ENCODE data around the gene ITM2B. TPM values are rescaled to one million over a fixed set of nuclear protein-coding genes. Genes with fewer than 3 reads are reported as not detected.
"Not testable (repeated sequence)": the region's sequence is repeated elsewhere in the genome, so short reads cannot be mapped to it uniquely, and the experiment has no call there.

ITM2B gene
- 99.5 TPM for total RNA-seq

DNA sequence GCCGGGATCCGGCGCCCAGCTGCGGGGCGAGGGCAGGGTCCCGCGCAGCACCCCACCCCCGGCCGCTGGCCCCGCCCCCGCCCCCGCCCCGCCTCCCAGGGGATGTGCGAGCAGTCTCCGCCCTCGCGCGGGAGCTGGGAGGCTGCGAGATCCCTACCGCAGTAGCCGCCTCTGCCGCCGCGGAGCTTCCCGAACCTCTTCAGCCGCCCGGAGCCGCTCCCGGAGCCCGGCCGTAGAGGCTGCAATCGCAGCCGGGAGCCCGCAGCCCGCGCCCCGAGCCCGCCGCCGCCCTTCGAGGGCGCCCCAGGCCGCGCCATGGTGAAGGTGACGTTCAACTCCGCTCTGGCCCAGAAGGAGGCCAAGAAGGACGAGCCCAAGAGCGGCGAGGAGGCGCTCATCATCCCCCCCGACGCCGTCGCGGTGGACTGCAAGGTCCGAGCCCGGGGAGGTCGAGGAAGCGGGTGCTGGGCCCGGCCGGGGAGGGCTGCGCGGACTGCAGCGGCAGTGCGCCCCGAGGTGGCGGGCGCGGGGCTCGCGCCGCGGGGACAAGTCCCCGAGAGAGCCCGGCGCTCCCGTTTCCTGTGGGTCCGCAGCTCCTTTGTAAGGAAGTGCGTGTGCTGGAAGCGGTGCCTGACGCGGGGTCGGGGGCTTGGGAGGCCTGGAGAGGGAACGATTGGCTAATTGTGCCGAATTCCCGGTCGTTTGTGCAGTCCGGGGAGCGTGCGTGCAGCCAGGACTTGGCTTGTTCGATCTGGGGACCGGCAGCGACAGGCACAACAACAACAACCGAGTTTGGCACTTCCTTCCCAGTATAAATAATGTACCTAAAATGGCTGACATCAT lies at the start of gene ITM2B:
TSS of gene ITM2B (plus strand) at position 161 of the 843 bp plus-strand sequence. CDS start at position 316, 155 bp downstream.
- FAIRE-seq (no peak), DNase-seq (ENCODE audit: low spot score in 2 of 2) (peak; percentile 83 to 86)

DNA sequence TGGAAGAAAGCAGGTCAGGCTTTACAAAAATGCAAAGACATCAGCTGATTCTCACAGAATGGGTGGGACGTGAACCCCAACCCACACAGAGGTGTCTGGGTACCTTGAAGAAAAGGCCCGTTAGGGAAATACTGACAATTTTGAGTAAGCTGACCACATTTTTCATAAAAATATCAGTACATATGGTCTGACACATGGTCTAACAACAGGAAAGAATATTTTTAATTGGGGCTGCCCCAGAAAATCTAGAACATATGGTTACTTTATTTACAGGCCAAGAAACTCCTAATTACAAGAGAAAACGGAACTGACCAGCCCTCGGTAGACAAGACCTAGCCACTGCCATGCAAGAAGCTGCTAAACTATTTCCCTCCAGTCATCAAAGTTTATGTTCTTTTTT lies 48.7 kb upstream of the ITM2B start:
- DNase-seq (ENCODE audit: low spot score in 2 of 2) (no peak), FAIRE-seq (no peak)

DNA sequence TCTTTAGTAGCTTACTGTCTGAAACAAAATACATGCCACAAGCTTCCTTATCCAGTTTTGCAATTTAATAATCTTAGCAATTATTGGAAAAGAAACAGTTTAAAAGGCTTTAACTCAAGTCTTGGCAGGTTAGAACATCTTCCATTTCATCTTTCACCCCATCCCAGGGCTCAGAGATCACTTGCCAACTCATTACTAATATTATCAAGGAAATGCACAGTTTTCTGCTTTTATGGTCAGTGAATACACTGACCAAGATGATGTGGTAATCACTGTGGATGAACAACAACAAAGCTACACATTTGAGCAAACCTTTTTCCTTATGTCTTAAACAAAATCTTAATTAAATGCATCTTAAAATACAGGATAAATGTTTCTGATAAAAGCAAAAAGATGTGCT lies 48.0 kb upstream of the ITM2B start:
- DNase-seq (ENCODE audit: low spot score in 2 of 2), result no peak
- FAIRE-seq, result no peak

DNA sequence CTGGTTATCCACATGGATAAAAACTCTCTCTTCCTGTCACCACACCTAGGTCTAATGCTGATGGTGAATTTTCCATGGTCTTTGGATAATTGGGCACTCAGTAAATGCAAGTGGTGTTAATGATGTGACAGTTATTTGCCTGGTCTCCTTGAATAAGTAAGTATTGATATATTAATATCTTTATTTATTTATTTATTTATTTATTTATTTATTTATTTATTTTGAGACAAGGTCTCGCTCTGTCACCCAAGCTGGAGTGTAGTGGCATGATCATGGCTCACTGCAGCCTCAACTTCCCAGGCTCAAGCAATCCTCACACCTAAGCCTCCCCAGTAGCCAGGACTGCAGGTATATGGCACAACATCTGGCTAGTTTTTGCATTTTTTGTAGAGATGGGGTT lies 46.3 kb upstream of the ITM2B start:
- FAIRE-seq (no peak), DNase-seq (ENCODE audit: low spot score in 2 of 2) (no peak)

DNA sequence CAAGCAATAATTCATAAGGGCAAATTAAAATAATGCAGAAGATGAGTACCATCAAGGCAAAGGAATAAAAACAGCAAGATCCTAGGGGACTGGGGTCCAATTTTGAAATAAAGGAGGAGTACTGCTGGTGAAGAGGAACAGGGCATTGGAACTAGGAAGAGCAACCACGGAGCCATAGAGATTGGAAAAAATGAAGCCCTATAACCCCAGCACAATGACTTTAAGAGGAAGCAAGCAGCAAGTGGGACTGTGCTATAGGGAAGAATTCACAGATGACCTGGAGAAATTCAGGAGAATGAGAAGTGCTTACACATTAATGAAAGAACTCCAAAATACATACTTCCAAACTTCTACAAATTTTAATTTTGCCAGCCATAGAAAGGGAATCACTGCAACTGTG lies 44.9 kb upstream of the ITM2B start:
- DNase-seq (ENCODE audit: low spot score in 2 of 2), result no peak
- no peak for FAIRE-seq

DNA sequence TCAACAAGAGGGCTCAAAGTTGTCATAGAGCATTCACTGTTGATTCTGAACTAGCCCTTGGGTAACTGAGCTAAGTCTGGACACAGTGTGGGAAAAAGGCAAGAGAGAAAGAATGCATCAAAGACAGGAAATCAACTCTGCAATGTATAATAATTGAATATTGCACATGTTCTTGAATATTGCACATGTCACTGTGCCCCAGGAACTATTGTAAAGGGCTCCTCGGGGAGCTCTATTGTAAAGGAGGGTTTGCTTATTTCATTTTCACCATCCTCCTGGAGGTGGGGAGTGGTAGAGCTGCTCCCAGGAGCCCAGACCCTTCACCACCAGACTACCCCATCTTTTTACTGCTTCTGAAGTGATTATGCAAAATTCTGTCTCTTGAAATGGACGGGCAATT lies 44.4 kb upstream of the ITM2B start:
- DNase-seq (ENCODE audit: low spot score in 2 of 2) (no peak), FAIRE-seq (no peak)

DNA sequence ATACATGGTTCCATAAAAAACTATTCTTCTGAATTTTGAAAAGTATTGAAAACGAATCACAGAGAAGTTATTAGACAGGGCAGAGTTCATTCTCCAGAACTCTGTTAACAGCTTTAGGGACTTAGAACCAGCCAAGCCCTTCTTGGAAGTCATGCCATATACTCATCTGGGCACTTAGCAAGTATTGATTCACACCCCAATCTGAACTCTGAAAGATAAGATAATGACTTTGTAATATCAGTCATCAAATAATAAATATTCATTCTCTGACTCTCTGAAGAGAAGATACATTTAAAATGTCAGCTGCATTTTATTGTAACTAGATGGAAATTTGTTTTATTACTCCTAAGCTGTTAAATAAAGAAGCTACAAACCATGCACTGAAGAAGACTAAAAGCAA lies 43.8 kb upstream of the ITM2B start:
- FAIRE-seq (no peak), DNase-seq (ENCODE audit: low spot score in 2 of 2) (no peak)

DNA sequence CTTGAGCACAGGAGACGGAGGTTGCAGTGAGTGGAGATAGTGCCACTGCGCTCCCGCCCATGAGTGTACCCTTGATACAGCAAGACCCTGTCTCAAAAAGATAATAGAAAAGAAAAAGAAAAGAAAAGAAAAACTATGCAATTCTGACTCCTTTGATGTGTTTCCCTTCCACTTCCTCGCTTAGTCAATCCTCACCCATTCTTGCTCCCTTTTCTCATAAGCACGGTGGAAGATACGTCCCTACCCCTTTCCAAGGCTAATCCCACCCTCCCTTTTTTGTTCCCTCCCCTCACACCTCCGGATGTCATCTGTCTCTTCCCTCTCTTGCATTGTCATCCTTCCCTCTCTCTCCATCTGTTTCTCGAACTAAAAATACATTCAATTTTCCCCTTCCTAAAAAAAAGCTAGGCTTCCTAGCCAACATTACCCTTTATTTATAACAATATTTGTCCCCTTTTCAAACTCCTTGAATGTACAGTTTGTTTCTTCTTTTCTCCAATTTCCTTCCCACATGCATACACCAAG lies 40.5 kb upstream of the ITM2B start:
- DNase-seq (ENCODE audit: low spot score in 2 of 2) (no peak), FAIRE-seq (no peak)

DNA sequence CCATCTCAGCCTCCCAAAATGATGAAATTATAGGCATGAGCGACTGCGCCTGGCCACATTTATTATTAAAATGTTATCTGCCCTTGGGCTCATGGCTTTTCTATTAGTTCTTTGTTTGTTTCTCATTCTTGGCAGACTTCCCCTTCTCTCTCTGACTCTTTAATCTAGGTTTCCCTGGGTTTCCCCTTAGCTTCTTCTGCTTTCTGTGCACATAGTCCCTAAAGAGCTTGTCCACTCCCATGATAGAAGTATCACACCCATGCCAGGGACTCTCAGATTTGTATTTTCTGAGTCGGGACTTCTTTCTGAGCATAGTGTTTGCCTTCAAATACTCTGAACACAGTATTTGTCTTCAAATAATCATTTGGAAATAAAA lies 38.6 kb upstream of the ITM2B start:
- FAIRE-seq (no peak), DNase-seq (ENCODE audit: low spot score in 2 of 2) (no peak)

DNA sequence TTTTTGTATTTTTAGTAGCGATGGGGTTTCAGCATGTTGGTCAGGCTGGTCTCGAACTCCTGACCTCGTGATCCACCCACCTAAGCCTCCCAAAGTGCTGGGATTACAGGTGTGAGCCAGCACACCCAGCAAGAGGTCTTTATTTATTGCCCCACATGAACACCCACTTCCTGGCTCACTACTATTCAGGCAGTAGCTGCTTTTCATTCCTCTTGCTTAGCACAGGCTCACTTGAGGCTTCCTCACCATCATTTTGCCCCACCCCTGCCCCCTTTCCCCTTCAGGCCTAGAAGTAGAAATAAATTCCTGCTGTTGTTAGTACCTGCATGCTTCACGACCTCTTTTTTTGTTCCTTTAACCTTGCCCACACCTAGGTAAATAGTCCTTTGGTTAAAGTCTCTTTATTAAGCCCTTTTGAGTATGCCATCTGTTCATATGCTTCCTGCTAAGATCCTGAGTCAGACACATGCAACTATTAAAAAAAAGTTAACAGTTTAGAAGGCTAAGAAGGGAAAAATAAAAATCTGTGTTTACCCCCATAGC lies 33.5 kb upstream of the ITM2B start:
- no peak for FAIRE-seq
- no peak for DNase-seq (ENCODE audit: low spot score in 2 of 2)

DNA sequence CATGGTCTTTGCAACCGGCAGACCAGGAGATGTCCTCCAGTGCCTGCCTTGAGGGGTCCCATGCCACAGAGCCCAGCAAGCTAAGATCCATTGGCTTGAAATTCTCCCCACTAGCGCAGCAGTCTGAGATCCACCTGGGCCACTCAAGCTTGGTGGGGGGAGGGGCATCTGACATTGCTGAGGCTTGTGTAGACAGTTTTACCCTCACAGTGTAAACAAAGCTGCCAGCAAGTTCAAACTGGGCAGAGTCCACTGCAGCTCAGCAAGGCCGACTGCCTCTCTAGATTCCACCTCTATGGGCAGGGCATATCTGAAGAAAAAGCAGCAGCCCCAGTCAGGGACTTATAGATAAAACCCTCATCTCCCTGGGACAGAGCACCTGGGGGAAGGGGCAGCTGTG lies 32.0 kb upstream of the ITM2B start:
- FAIRE-seq, result no peak
- no peak for DNase-seq (ENCODE audit: low spot score in 2 of 2)

DNA sequence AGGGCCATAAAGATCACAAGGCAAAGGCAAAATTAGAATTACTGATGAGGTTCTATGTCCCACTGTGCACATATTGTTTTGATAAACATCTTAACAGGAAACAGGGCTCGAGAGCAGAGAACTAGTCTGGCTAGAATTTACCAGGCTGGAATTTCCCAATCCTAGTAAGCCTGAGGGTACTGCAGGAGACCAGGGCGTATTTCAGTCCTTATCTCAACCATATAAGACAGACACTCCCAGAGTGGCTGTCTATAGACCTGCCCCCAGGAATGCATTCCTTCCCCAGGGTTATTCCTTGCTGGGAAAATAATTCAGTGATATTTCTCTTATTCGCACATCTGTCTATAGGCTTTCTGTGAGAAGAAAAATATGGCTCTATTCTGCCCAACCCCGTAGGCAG lies 25.8 kb upstream of the ITM2B start:
- not testable (repeated sequence) for FAIRE-seq; DNase-seq (ENCODE audit: low spot score in 2 of 2)

DNA sequence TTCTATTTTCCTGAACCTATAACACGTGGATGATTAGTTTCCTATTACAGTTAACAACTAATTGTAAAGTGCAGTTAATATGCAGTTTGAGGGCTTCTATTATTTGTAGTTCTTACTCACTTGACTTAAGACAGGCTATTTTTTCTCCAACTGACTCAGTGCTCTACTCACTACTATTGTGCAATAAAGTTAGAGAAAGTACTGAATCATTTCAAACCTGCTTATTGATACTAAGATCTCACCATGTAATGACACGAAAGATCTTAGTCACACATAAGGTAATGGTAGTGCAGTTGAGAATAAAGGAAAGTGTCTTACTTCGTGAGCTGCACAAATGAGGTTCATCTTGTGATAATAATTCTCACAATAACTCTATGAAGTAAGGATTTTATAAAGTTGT lies 22.8 kb upstream of the ITM2B start:
- DNase-seq (ENCODE audit: low spot score in 2 of 2) (no peak), FAIRE-seq (no peak)

DNA sequence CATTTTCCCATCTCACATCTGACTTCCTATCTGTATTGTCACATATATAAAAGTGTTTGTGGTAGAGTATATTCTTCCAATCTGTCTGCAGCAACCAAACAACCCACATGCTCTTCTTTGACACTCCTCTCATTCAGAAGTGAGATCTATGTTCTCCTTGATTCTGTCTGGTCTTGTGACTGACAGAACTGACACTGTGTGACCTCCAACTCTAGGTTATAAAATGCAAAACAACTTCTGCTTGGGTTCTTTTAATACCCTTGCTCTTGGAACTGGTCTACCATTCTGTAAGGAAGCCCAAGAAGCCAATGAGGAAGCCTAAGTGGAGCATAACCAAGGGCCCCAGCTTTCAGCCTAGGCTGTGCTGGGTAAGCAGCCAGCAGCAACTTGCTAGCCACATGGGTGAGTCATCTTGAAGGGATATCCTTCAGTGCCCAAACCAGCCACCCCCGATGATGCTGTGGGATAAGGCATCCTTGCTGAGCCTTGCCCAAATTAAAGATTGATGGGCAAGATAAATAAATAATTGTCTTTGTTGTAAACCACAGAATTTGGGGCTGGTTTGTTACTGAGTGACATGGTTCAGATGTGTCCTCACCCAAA lies 18.4 kb upstream of the ITM2B start:
- no peak for DNase-seq (ENCODE audit: low spot score in 2 of 2)
- no peak for FAIRE-seq

DNA sequence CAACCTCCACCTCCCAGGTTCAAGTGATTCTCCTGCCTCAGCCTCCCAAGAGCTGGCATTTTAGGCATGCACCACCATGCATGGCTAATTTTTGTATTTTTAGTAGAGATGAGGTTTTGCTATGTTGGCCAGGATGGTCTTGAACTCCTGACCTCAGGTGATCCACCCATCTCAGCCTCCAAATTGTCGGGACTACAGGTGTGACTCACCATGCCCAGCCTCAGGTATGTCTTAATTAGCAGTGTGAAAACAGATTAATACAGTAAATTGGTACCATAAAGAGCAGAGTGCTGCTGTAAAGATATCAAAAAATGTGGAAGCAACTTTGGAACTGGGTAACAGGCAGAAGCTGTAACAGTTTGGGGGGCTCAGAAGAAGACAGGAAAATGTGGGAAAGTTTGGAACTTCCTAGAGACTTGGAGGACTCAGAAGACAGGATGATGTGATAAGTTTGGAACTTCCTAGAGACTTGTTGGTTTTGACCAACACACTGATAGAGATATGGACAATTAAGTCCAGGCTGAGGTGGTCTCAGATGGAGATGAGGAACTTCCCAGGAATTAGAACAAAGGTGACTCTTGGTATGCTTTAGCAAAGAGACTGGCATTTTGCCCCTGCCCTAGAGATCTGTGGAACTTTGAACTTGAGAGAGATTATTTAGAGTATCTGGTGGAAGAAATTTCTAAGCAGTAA lies 17.3 kb upstream of the ITM2B start:
- FAIRE-seq, result not testable (repeated sequence)

DNA sequence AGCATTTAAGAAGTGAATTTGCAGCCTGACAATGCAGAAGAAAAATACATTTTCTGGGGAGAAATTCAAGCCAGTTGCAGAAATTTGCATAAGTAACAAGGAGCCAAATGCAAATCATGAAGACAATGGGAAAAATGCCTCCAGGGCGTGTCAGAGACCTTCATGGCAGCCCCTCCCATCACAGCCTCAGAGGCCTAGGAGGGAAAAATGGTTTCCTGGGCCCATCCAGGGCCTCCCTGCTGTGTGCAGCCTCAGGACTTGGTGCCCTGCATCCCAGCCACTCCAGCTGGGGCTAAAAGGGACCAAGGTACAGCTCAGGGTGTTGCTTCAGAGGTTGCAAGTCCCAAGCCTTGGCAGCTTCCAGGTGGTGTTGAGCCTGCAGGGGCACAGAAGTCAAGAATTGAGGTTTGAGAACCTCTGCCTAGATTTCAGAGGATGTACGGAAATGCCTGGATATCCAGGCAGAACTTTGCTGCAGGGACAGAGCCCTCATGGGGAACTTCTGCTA lies 16.7 kb upstream of the ITM2B start:
- no peak for FAIRE-seq
- DNase-seq (ENCODE audit: low spot score in 2 of 2), result no peak

More for the DNA sequence above, 17.3 kb upstream of the ITM2B start:
- not testable (repeated sequence) for DNase-seq (ENCODE audit: low spot score in 2 of 2)

DNA sequence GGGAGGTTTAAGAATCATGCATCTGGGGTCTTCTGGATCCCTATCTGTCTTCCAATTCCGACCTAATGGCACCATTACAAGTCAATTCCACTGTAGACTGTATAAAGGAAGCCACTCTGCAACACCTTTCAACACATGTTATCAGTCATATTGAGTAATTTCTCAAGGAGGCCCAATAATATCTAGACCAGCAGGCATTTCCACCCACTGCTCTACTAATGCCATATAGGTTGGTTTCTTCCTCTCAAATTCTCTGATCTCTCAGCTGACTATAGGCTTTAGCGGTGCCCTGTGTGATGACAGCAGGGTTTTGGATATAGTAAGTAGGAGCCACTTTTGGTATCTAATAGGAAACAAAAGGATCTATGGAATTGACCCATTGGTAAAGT lies 12.4 kb upstream of the ITM2B start:
- no peak for DNase-seq (ENCODE audit: low spot score in 2 of 2)
- no peak for FAIRE-seq

DNA sequence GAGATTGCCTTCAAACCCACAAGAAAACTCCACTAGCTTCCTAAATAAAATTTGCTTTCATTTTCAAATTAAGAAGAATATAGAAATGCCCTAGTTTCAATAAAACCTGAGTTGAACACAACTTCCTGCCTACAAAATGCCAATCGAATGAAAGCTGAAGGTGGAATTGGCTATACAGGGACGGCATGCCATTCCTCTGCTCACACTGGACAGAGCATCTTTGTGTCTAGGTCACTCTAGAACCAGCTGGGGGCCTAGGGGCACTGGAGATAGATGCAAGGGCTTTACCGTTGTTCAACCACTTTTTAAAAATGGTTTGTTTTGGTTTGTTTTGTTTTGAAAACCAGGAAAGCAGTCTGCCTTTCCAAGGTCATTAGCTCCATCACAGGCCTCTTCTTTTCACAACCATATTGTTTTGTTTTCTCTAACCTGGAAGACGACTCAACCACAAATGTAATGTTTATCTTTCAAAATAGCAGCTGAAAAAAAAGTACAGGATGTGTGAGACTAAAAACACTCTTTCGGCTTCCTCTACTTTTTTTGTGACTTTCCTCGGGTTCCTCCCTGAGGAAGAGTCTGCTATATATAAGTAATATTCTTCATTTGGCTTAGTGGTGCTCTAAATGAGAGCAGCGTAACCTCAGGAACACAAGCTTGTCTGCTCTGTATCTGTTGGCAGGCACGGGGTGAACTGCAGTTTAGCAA lies 11.9 kb upstream of the ITM2B start:
- FAIRE-seq, result no peak
- DNase-seq (ENCODE audit: low spot score in 2 of 2), result no peak

DNA sequence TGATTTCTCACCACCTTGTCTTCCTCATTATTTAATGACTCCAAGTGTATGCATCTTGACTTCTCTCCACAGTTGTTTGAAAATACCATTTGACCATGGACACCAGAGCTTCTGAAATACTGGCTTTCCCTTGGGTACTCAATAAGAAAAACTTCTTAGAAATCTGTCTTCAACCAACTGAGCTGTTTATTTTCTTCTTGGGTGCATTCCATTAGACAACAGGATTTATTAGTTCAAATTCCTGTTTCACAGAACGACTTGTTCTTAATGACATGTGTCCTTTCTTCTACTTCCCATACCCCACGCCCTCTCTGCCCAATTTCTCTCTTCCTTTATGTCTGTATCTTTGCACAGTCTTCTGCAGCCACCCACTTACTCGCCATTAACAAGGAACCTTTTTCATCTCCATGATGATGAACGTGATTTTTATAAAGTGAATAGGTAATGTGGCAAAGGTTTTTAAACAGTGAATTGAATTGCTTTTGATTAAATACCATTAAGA lies 11.3 kb upstream of the ITM2B start:
- no peak for FAIRE-seq

More for the DNA sequence above, 11.3 kb upstream of the ITM2B start:
- no peak for DNase-seq (ENCODE audit: low spot score in 2 of 2)

Measured in frontal cortex (tissue), 4 donors.